Coronary artery (tissue), 2 donors: ENCODE data around the gene TTR.

Experiments used
- DNase-seq: peaks from one replicate; pipeline ENCODE4 v3.0.0-alpha.2; 2017; ENCODE audit warnings: low spot score
- H3K27ac ChIP-seq, 2 donors: fragments of 200-600 bp; sonication (generic); one replicate each; pipeline ENCODE4 v1.5.1; 2016 to 2019
- H3K4me3 ChIP-seq: fragments of 200-600 bp; sonication (generic); 2 replicates; pipeline ENCODE4 v1.5.1; 2016; ENCODE audit warnings: mild to moderate bottlenecking, moderate library complexity
- CTCF ChIP-seq: fragments of 200-600 bp; sonication (generic); IDR thresholded peaks from one replicate; pipeline ENCODE4 v1.5.1; 2019; ENCODE audit warnings: antibody characterized with exemption

Gene TTR

GRCh38 chr18:31591628-31592027 is at the start of gene TTR:
TSS of gene TTR (plus strand) at chr18:31591877. CDS start at chr18:31591903, 26 bp downstream.
- H3K4me3 ChIP-seq = no peak within 1 kb of the TSS
- H3K27ac ChIP-seq = no peak within 1 kb of the TSS
- no peak for DNase-seq
- TF ChIP-seq CTCF = no peak

DNA sequence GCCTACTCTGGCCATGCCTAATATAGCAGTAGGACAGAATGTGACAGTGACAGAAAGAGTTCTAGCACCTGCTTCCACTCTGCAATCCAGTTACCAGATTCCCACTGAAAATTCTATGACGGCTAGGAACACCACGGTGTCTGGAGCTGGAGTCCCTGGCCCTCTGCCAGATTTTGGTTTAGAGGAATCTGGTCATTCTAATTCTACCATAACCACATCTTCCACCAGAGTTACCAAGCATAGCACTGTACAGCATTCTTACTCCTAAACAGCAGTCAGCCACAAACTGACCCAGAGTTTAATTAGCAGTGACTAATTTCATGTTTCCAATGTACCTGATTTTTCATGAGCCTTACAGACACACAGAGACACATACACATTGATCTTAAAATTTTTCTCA is 45.2 kb upstream of the TTR start:
- no peak for TF ChIP-seq CTCF
- no peak overlapping the region for H3K4me3 ChIP-seq
- DNase-seq = no peak
- no peak overlapping the region for H3K27ac ChIP-seq

DNA sequence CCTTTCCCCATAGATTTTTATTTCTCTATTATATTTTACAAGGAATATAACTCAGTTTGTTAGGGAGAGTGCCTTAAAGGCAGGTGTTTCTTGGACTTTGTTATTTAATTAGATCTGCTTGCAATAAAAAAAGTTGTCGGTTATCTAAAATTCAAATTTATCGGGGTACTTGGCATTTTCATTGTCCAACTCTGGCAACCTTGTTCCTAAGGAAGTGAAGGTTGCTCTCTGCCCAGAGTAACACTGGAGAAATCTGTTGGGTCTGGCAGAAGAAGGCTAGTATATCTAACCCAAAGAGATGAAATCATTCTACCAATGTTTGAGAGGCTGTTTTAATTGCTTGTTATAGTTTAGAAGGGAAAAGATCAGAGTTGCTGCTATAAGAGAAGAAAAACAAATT is 42.8 kb upstream of the TTR start:
- DNase-seq = no peak
- no peak for TF ChIP-seq CTCF
- Histone ChIP-seq H3K4me3 (no peak overlapping the region), H3K27ac (no peak overlapping the region)

GRCh38 chr18:31549416-31549815 is 42.3 kb upstream of the TTR start:
- no peak for TF ChIP-seq CTCF
- no peak overlapping the region for H3K4me3 ChIP-seq
- no peak overlapping the region for H3K27ac ChIP-seq
- DNase-seq = no peak

- no peak overlapping the region for H3K27ac ChIP-seq
- no peak for TF ChIP-seq CTCF
- no peak for DNase-seq
- no peak overlapping the region for H3K4me3 ChIP-seq
Measured at GRCh38 chr18:31551883-31552282, 39.8 kb upstream of the TTR start.

GRCh38 chr18:31553800-31554199 is 37.9 kb upstream of the TTR start:
- DNase-seq = no peak
- TF ChIP-seq CTCF = no peak
- Histone ChIP-seq H3K27ac (no peak overlapping the region), H3K4me3 (no peak overlapping the region)

GRCh38 chr18:31554776-31555175 is 36.9 kb upstream of the TTR start:
- Histone ChIP-seq H3K27ac (no peak overlapping the region), H3K4me3 (no peak overlapping the region)
- DNase-seq = no peak
- no peak for TF ChIP-seq CTCF
